ENCODE data around the gene ARID3B. TPM values are rescaled to one million over a fixed set of nuclear protein-coding genes. Genes with fewer than 3 reads are reported as not detected.

The ARID3B gene
- polyA plus RNA-seq, 1 of the 3 experiments (the other 2 are of a cell fraction) = 3.0 TPM

- H3K27ac ChIP-seq (ENCODE audit: low read depth in 2 of 2, low read length in 1 of 2) = no peak overlapping the region
- no peaks in the 10 kb centered on the region for H3K9me2 ChIP-seq
- no peaks in the 10 kb centered on the region for H3F3A ChIP-seq (replicated peaks; ENCODE audit: insufficient read depth)
- H3K4me3 ChIP-seq (ENCODE audit: low read depth in 2 of 2, low read length in 1 of 2) = no peak overlapping the region
- H3K4me1 ChIP-seq (ENCODE audit: control insufficient read depth in 1 of 2, insufficient read depth in 2 of 2, low read depth in 1 of 2, low read length in 1 of 2) = peaks cover 0 to 7% of the 10 kb centered on the region in 2 experiments; a peak in 1 of 4 replicates
- no peak overlapping the region for H3K4me2 ChIP-seq
- TF ChIP-seq JUND (IDR thresholded peaks at IDR 0.05) (no peak), YY1 (IDR thresholded peaks at IDR 0.05; ENCODE audit: low read depth) (no peak), CTCF (IDR thresholded peaks at IDR 0.05) (no peak), SMC3 (IDR thresholded peaks at IDR 0.05; ENCODE audit: low read depth, low read length) (no peak), FOXJ3 (CRISPR knock-in tag; IDR thresholded peaks at IDR 0.05) (no peak), REST (IDR thresholded peaks at IDR 0.05; ENCODE audit: low read depth, low read length) (no peak), MEF2A (IDR thresholded peaks at IDR 0.05; ENCODE audit: borderline replicate concordance, low read depth) (no peak), RXRA (IDR thresholded peaks at IDR 0.05; ENCODE audit: borderline replicate concordance, low read depth) (no peak), NFIC (IDR thresholded peaks at IDR 0.05; ENCODE audit: borderline replicate concordance) (no peak), FOXM1 (IDR thresholded peaks at IDR 0.05; ENCODE audit: low read depth) (no peak), USF1 (IDR thresholded peaks at IDR 0.05; ENCODE audit: borderline replicate concordance, low read depth) (no peak), IRF3 (IDR thresholded peaks at IDR 0.05; ENCODE audit: low read depth, low read length) (no peak), TEAD4 (IDR thresholded peaks at IDR 0.05; ENCODE audit: borderline replicate concordance, insufficient read depth) (no peak), NRF1 (IDR thresholded peaks at IDR 0.05; ENCODE audit: low read depth, low read length) (no peak), GATA2 (CRISPR knock-in tag; IDR thresholded peaks at IDR 0.05) (no peak), PBX3 (IDR thresholded peaks at IDR 0.05) (no peak), TCF12 (IDR thresholded peaks at IDR 0.05) (no peak), EZH2phosphoT487 (IDR thresholded peaks at IDR 0.05; ENCODE audit: borderline replicate concordance, low read depth) (no peak), EP300 (IDR thresholded peaks at IDR 0.05; ENCODE audit: borderline replicate concordance in 1 of 2, low read depth in 1 of 2, low read length in 1 of 2) (no peak)
- H3K9me3 ChIP-seq = no peaks in the 10 kb centered on the region
- H3K36me3 ChIP-seq (replicated peaks in 1 of 2; ENCODE audit: control insufficient read depth in 1 of 2, insufficient read depth in 2 of 2, low read length in 1 of 2) = peaks cover 0 to 3% of the 10 kb centered on the region in 2 experiments
- H3K27me3 ChIP-seq (ENCODE audit: insufficient read depth) = no peaks in the 10 kb centered on the region
- no peak overlapping the region for H3K9ac ChIP-seq
- WGBS (ENCODE audit: low lambda C conversion rate) = 91% methylated on average over 3 of the region's 3 CpGs
- H3K79me2 ChIP-seq (ENCODE audit: insufficient read depth) = no peaks in the 10 kb centered on the region
- POLR2A ChIA-PET = no interaction called here
- CTCF ChIA-PET = interaction anchor here (2.3 kb wide), 1 partner anchor 43 kb away, joined by 7 read pairs; no protein-coding TSS in a partner anchor
- no peak for DNase-seq
- no peaks in the 10 kb centered on the region for H4K20me1 ChIP-seq (ENCODE audit: insufficient read depth)
- no peak overlapping the region for H2AFZ ChIP-seq (ENCODE audit: low read depth)
Observed at GRCh38 chr15:74578496-74578994, 37.5 kb downstream of the ARID3B start.

Measured in SK-N-SH (cell line).